ENCODE results near the gene ARHGEF28. TPM values are rescaled to one million over a fixed set of nuclear protein-coding genes. Genes with fewer than 3 reads are reported as not detected.

The ARHGEF28 gene
- total and polyA plus RNA-seq, 2 donors (not counting 1 experiment from before 2014, with no cell fraction given), result not detected

DNA sequence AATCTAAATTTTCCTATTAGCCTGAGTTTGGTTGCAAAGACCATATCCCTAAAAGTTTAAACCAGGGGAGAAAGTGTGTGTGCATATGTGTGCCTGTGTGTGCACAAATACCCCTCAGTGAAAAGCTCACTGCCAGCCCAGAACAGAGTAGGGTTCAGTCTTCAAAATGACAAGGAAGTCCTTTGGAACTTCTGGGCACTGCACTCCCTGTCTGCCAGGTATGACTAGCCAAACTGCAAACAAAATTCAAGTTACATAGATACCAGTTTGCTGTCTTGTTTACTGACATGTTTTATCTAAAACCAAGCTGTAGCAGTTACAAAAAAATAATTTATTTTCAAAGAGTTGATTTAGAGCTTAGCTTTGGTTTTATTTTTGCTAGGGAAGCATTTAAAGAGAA lies 100.1 kb downstream of the ARHGEF28 start:
- H3K9me3 Mint-ChIP-seq (ENCODE audit: insufficient read depth), result no peaks in the 10 kb centered on the region
- no peaks in the 10 kb centered on the region for H3K4me1 Mint-ChIP-seq
- intact Hi-C loops (cut with micrococcal nuclease), result no loop called here
- Histone ChIP-seq H3K36me3 (replicated peaks in 1 of 2; ENCODE audit: control extremely low read depth in 1 of 2, control insufficient read depth in 1 of 2, extremely low read depth in 1 of 2, insufficient read depth in 2 of 2, low read length in 1 of 2) (no peaks in the 10 kb centered on the region), H3K9me3 (ENCODE audit: control extremely low read depth in 1 of 3, control insufficient read depth in 2 of 3, insufficient read depth in 1 of 3, low read length in 2 of 3) (no peaks in the 10 kb centered on the region), H3K79me2 (ENCODE audit: control insufficient read depth, insufficient read depth, low read length) (no peaks in the 10 kb centered on the region), H4K20me1 (ENCODE audit: control insufficient read depth, insufficient read depth, low read length, poor library complexity, severe bottlenecking) (no peaks in the 10 kb centered on the region), H3K4me3 (ENCODE audit: control extremely low read depth in 1 of 5, extremely low read depth in 1 of 5, insufficient read depth in 1 of 5, low read depth in 2 of 5, low read length in 4 of 5) (no peak overlapping the region), H2AFZ (ENCODE audit: insufficient read depth, low read depth, low read length, poor library complexity, severe bottlenecking) (no peak overlapping the region), H3K4me1 (ENCODE audit: control insufficient read depth in 2 of 2, insufficient read depth in 2 of 2, low read length in 2 of 2) (no peaks in the 10 kb centered on the region), H3K4me2 (replicated peaks; ENCODE audit: low read depth, low read length, poor library complexity, severe bottlenecking) (no peak overlapping the region), H3K9ac (ENCODE audit: low read length) (no peak overlapping the region), H3K27me3 (replicated peaks in 1 of 4; ENCODE audit: control extremely low read depth in 1 of 4, control insufficient read depth in 3 of 4, insufficient read depth in 4 of 4, low read length in 3 of 4) (no peaks in the 10 kb centered on the region), H3K27ac (ENCODE audit: low read length in 2 of 2) (no peak overlapping the region)
- TF ChIP-seq CTCF (IDR thresholded peaks at IDR 0.05), result no peak
- ChIA-PET CTCF (no interaction called here), POLR2A (no interaction called here)
- ATAC-seq (ENCODE audit: low read depth), result no peak
- no peak overlapping the region for H3K27ac Mint-ChIP-seq
- no peak overlapping the region for H3K4me3 Mint-ChIP-seq
- peaks cover 5% of the 10 kb centered on the region for H3K27me3 Mint-ChIP-seq
- DNase-seq, result no peak

GRCh38 chr5:73726606-73727231 lies 100.7 kb downstream of the ARHGEF28 start:
- ATAC-seq (ENCODE audit: low read depth) (no peak), DNase-seq (no peak)
- H3K27ac Mint-ChIP-seq, result no peak overlapping the region
- H2AFZ ChIP-seq (ENCODE audit: insufficient read depth, low read depth, low read length, poor library complexity, severe bottlenecking), result no peak overlapping the region
- no peak overlapping the region for H3K4me3 Mint-ChIP-seq
- CTCF ChIA-PET, result no interaction called here
- POLR2A ChIA-PET, result no interaction called here
- H3K9ac ChIP-seq (ENCODE audit: low read length), result no peak overlapping the region
- no peaks in the 10 kb centered on the region for H3K9me3 ChIP-seq (ENCODE audit: control extremely low read depth in 1 of 3, control insufficient read depth in 2 of 3, insufficient read depth in 1 of 3, low read length in 2 of 3)
- no peak overlapping the region for H3K27ac ChIP-seq (ENCODE audit: low read length in 2 of 2)
- no peaks in the 10 kb centered on the region for H3K36me3 ChIP-seq (replicated peaks in 1 of 2; ENCODE audit: control extremely low read depth in 1 of 2, control insufficient read depth in 1 of 2, extremely low read depth in 1 of 2, insufficient read depth in 2 of 2, low read length in 1 of 2)
- H3K9me3 Mint-ChIP-seq (ENCODE audit: insufficient read depth), result no peaks in the 10 kb centered on the region
- no peaks in the 10 kb centered on the region for H3K27me3 ChIP-seq (replicated peaks in 1 of 4; ENCODE audit: control extremely low read depth in 1 of 4, control insufficient read depth in 3 of 4, insufficient read depth in 4 of 4, low read length in 3 of 4)
- intact Hi-C loops (cut with micrococcal nuclease), result no loop called here
- no peak overlapping the region for H3K4me2 ChIP-seq (replicated peaks; ENCODE audit: low read depth, low read length, poor library complexity, severe bottlenecking)
- H3K4me1 Mint-ChIP-seq, result no peaks in the 10 kb centered on the region
- WGBS (ENCODE audit: insufficient coverage), result no CpG with 5 or more reads among the region's 5 CpGs
- no peak overlapping the region for H3K4me3 ChIP-seq (ENCODE audit: control extremely low read depth in 1 of 5, extremely low read depth in 1 of 5, insufficient read depth in 1 of 5, low read depth in 2 of 5, low read length in 4 of 5)
- H3K4me1 ChIP-seq (ENCODE audit: control insufficient read depth in 2 of 2, insufficient read depth in 2 of 2, low read length in 2 of 2), result no peaks in the 10 kb centered on the region
- peaks cover 5% of the 10 kb centered on the region for H3K27me3 Mint-ChIP-seq
- TF ChIP-seq CTCF (IDR thresholded peaks at IDR 0.05), result no peak
- no peak for TF ChIP-seq EZH2 (IDR thresholded peaks at IDR 0.05; ENCODE audit: borderline replicate concordance, insufficient read depth, low read depth, low read length, poor library complexity, severe bottlenecking)
- no peaks in the 10 kb centered on the region for H4K20me1 ChIP-seq (ENCODE audit: control insufficient read depth, insufficient read depth, low read length, poor library complexity, severe bottlenecking)
- no peaks in the 10 kb centered on the region for H3K79me2 ChIP-seq (ENCODE audit: control insufficient read depth, insufficient read depth, low read length)

Measured in B cell (primary cell).